C4-2B (cell line): ENCODE data around the gene SPATA7.

Experiments
- CTCF ChIP-seq: fragments of 450-650 bp; conservative IDR thresholded peaks from 2 replicates; pipeline ENCODE4 v1.5.1; 2017; ENCODE audit warnings: mild to moderate bottlenecking
- ZFX ChIP-seq: fragments of 450-650 bp; IDR thresholded peaks from 2 replicates; pipeline ENCODE4 v1.6.1; 2017

DNA sequence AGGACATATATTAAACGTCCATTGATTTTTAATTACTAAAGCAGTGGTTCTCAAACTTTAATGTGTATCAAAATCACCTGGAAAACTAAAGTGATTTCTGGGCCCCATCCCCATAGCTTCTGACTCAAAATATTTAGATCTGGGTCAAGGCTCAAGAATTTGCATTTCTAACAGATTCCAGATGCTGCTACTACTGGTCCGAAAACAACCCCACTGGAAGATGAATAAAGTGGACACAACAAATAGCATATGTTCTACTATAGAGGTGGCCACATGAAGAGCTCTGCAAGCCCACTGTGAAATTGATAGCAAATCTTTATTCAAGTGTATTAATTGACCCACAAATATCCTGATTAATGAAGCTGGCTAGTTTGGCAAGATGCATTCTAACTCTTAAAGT, 69.4 kb downstream of the SPATA7 start:
- TF ChIP-seq CTCF = no peak
- no peak for TF ChIP-seq ZFX
